SHP77 treated with DMSO at 0.1 percent for 48 hours (cell line): ENCODE results near the gene TFCP2L1.

ENCODE experiments used
- DNase-seq: peaks from one replicate; lab custom pipeline; 2025; lab: John Stamatoyannopoulos, UW

The TFCP2L1 gene

GRCh38 chr2:121218386-121218938, 66.5 kb downstream of the TFCP2L1 start:
- no peak for DNase-seq

- no peak for DNase-seq
These were observed 67.4 kb downstream of the TFCP2L1 start for GRCh38 chr2:121217627-121218026.

- DNase-seq: no peak
These were observed 70.7 kb downstream of the TFCP2L1 start for GRCh38 chr2:121214296-121214695.

GRCh38 chr2:121213386-121213785, 71.6 kb downstream of the TFCP2L1 start:
- no peak for DNase-seq

- DNase-seq: no peak
These were observed 72.2 kb downstream of the TFCP2L1 start for GRCh38 chr2:121212661-121213325.

GRCh38 chr2:121211689-121212151, 73.3 kb downstream of the TFCP2L1 start:
- DNase-seq: no peak

GRCh38 chr2:121211251-121211650, 73.8 kb downstream of the TFCP2L1 start:
- DNase-seq: no peak

GRCh38 chr2:121210691-121211090, 74.3 kb downstream of the TFCP2L1 start:
- no peak for DNase-seq

GRCh38 chr2:121209014-121209610, 75.9 kb downstream of the TFCP2L1 start:
- no peak for DNase-seq

- DNase-seq: no peak
These were observed 77.5 kb downstream of the TFCP2L1 start for GRCh38 chr2:121207494-121207893.

- DNase-seq: peak; percentile 14
These were observed 79.6 kb downstream of the TFCP2L1 start for GRCh38 chr2:121205321-121205942.

GRCh38 chr2:121203591-121204249, 81.3 kb downstream of the TFCP2L1 start:
- DNase-seq: no peak

- DNase-seq: no peak
These were observed 82.3 kb downstream of the TFCP2L1 start for GRCh38 chr2:121202541-121203310.

GRCh38 chr2:121201796-121202195, 83.2 kb downstream of the TFCP2L1 start:
- DNase-seq: no peak

GRCh38 chr2:121200419-121201315, 84.3 kb downstream of the TFCP2L1 start:
- no peak for DNase-seq

- DNase-seq: no peak
These were observed 85.0 kb downstream of the TFCP2L1 start for GRCh38 chr2:121200011-121200347.

- DNase-seq: no peak
These were observed 85.6 kb downstream of the TFCP2L1 start for GRCh38 chr2:121199281-121200010.

GRCh38 chr2:121197369-121198091, 87.5 kb downstream of the TFCP2L1 start:
- DNase-seq: no peak

- DNase-seq: no peak
These were observed 88.2 kb downstream of the TFCP2L1 start for GRCh38 chr2:121196849-121197155.
